T-helper 2 cell (primary cell): Measurements from ENCODE around the gene IGSF6.
A peak's percentile ranks its signal among the peaks of the same experiment; 100 is the strongest.
"Not testable (repeated sequence)": the region's sequence is repeated elsewhere in the genome, so short reads cannot be mapped to it uniquely, and the experiment has no call there.

ENCODE experiments used
- DNase-seq, 5 experiments: peaks; one replicate each; pipeline versions ENCODE4 v3.0.0 to v3.0.0-alpha.2; 2012 to 2022

IGSF6 gene

GRCh38 chr16:21628772-21629171 lies 23.6 kb downstream of the IGSF6 start:
- no peak for DNase-seq

DNA sequence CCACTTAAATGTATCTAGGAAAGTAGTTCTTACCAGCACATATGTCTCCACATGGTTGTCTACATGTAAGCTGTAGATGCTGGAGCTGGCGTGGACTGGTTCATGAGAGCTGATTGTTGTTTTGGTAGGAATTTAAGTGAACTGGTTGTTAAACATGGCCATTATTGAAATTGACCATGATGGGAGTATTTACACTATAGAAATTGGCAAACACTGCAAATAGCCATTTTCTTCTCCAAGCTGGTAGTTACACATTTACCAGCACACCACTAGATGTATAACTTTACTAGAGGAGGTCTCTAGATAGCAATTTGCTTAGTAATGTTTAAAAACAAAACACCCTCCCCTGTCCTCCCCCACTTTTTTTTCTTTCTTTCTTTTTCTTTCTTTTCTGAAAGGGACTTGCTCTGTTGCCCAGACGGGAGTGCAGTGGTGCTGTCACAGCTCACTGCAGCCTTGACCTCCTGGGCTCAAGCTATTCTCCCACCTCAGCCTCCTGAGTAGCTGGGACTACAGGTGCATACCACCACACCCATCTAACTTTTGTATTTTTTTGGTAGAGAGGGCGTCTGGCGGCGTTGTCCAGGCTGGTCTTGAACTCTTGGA lies 24.2 kb downstream of the IGSF6 start:
- no peak for DNase-seq

DNA sequence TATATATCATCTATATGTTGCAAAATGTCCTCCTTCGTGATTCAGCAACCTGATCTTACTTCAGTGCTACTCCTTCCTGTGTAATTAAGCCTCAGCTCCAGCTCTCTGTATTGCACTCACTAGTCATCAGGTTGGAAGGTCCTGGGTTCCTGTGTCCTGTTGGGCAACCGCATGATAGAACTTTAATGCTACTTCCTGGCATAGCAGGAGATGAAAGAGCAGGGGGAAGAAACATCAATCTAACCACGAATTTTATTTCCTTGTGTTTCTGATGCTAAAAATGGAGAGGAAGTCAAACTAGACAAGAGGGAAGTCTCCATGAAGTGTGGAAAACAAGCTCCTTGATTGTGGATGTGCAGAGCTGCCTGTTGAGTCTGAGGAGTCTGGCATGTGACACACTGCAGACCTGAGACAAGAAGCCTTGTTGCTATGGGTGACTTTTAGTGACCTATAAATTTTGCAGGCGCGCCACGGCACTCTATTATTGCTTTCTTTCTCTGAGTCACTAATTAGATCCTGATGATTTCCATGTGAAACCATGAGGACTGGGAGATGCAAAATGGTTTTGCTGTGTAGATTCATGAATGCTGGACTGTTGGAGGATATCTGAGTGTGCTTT lies 25.6 kb downstream of the IGSF6 start:
- peak in 2 of 5 experiments; percentile 21 to 73 for DNase-seq

GRCh38 chr16:21625026-21625425 lies 27.4 kb downstream of the IGSF6 start:
- DNase-seq, result no peak

DNA sequence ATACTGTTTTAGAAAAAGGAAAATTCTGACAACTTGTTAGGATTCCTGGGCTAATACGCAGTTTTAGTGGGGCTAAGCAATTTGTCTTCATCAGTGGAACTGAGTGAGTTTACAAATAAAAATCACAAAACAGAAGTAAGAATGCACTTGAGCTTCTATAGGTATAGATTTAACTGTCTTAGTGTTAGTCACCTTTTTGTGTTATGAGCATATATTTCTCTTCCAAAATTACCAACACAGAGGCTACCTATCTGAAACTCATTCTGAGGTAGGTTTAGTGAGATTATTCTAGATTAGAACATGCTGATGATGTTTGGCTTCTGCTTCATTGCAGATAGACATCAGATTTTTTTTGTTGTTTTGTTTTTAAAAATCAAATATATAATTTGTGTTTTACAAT lies 29.9 kb downstream of the IGSF6 start:
- peak in 1 of 5 experiments; percentile 49 for DNase-seq

- no peak for DNase-seq
These were observed 31.8 kb downstream of the IGSF6 start for GRCh38 chr16:21620592-21620991.

- no peak for DNase-seq
These were observed 32.5 kb downstream of the IGSF6 start for GRCh38 chr16:21619765-21620425.

DNA sequence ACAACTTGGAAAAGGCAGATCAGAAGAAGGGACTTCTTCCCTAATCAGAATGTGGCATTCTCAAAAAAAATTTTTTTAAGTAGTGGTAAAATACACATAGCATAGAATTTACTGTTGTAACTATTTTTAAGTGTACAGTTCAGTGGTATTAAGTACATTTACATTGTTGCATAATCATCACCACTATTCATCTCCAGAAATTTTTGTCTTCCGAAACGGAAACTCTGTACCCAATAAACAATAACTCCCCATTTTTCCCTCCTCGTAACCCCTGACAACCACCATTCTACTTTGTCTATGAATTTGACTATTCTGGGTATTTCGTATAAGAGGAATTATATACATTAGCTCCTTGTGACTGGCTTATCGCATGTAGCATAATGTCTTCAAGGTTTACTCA lies 34.1 kb downstream of the IGSF6 start:
- no peak for DNase-seq

DNA sequence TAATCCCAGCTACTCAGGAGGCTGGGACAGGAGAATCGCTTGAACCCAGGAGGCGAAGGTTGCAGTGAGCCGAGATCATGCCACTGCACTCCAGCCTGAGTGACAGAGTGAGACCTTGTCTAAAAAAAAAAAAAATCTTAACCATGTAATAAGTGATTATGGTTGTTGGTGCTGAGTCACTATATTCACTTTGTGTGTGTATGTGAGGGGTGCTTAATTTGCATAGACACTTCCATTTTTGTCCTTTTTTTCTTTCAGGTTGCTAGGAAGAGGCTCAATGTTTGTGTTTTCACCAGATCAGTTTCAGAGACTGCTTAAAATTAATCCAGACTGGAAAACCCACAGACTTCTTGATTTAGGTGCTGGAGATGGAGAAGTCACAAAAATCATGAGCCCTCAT lies 34.8 kb downstream of the IGSF6 start:
- DNase-seq, result no peak

DNA sequence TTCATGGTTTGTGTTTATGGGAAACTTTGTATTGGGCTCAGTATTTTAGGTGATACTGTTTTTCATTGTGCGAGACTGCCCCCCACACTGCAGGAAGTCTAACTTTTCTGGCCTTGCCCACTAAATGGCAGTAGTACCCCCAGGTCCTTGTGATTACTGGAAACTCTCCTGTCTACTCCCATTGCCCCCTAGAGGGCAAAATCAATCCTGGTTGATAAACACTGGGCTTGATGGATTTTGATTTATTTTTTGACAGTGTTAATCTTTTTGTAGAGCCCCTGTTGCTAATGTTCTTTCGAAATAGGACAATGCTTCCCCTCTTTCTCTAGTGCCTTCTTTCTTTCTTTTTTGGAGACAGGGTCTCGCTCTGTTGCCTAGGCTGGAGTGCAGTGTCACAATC lies 37.5 kb downstream of the IGSF6 start:
- no peak for DNase-seq

- DNase-seq, result no peak
These were observed 38.6 kb downstream of the IGSF6 start for GRCh38 chr16:21613781-21614180.

GRCh38 chr16:21613361-21613760 lies 39.0 kb downstream of the IGSF6 start:
- DNase-seq, result no peak

DNA sequence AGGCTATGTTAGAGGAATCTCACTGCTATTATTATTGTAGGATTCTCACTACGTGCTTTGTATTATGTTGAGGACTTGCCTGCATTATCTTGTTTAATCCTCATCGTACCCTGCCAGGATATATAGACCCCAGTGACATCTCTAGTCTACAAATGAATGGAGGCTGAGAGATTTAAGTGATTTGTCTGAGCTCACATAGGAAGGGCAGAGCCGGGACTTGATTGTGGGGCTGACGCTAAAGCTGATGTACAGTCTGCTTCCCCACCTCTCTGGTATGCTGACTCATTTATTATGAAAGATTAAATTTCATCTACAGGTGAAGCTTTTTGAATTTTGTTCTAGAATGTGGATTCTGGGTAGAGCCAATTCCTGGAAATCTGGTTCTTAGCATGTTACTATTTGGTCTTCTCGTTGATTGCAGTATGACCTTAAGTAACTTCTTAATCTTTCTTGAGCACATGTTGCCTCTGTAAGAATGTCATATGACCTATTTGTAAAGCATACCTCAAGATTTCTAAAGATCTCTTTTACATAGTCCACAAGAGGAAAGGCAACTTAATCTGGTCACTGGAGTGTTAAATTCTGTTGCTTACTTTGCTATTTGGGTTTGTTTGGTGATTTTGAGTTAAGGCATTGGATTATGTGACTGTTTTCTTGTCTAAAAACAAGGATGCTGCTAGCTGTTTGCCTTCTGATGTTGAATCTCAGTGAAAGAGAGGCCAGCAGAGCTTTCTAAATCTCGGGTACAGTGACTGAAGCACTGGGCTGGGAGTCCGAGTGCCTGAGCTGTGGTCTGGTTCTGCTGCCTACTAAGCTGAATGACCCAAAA lies 40.6 kb downstream of the IGSF6 start:
- peak in 1 of 5 experiments; percentile 66 for DNase-seq

DNA sequence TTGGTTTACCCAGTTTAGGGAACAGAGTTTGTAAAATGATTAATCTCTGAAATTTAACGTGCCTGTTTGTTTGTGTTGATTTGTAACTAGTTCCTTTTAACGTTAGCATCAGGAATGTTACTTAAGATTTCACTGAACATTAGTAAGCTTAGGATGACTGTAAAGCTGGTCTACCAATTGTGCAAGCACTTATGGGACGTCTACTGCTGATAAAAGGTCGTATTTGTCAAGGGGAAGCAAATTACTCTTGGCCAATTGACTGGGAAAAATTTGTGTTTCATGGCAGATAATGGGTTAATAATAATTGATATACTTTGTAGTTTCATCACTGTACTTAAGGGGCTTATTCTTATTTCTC lies 41.2 kb downstream of the IGSF6 start:
- DNase-seq, result no peak

- no peak for DNase-seq
These were observed 41.6 kb downstream of the IGSF6 start for GRCh38 chr16:21610766-21611165.

DNA sequence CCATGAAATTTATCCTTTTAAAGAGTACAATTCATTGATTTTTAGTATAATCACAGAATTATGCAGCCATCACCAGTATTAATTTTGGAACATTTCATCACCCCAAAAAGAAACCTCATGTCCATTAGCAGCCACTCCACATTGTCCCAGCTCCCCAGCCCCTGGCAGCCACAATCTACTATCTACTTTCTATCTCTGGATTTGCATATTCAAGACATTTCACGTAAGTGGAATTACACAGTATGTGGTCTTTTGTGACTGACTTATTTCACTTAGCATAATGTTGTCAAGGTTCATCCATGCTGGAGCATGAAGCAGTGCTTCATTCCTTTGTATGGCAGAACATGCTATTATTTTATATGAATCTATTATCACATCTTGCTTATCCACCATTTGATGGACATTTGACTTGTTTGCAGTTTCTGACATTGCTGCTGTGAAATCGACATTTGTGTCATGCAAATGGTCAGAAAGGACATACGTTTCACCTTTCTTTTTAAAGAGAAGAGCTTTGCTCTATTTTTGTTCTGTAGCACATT lies 42.3 kb downstream of the IGSF6 start:
- DNase-seq, result no peak

- DNase-seq, result peak in 1 of 5 experiments; percentile 83
These were observed 43.6 kb downstream of the IGSF6 start for GRCh38 chr16:21608639-21609328.

GRCh38 chr16:21605848-21606247 lies 46.6 kb downstream of the IGSF6 start:
- not testable (repeated sequence) for DNase-seq

DNA sequence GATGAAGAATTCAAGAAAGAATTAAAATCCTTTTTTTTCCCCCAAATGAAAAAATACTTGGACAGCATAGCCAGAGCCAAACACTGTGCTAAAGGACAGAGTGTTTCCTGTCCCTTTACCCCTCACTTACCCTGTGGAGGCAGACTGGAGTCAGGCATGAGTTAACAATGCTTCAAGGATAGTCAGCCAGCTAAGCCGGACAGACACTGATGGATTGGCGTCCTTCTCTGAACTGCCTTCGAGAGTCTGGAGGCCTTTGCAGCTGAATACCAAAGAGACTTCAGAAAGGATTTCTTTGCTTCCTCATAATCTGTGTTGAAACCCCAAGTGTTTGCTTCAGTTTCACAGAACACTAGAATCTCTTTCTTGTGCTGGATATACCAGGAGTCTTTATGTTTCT lies 48.5 kb downstream of the IGSF6 start:
- no peak for DNase-seq

DNA sequence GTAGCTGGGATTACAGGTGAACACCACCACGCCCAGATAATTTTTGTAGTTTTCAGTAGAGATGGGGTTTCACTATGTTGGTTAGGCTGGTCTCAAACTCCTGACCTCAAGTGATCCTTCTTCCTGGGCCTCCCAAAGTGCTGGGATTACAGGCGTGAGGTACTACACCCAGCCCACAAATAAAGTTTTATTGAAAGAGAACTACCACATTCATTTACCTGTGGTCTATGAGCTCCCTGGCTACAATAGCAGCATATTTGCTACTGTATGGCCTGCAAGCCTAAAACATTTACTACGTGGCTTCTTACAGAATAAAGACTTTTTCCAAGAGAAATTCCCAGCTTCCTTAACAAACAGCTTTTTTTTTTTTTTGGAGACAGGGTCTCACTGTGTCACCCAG lies 49.6 kb downstream of the IGSF6 start:
- no peak for DNase-seq

- peak in 2 of 5 experiments; percentile 12 to 59 for DNase-seq
These were observed 52.2 kb downstream of the IGSF6 start for GRCh38 chr16:21600031-21600773.
